ENCODE results near the gene GGTLC1.
"Not testable (repeated sequence)": the region's sequence is repeated elsewhere in the genome, so short reads cannot be mapped to it uniquely, and the experiment has no call there.

The GGTLC1 gene

DNA sequence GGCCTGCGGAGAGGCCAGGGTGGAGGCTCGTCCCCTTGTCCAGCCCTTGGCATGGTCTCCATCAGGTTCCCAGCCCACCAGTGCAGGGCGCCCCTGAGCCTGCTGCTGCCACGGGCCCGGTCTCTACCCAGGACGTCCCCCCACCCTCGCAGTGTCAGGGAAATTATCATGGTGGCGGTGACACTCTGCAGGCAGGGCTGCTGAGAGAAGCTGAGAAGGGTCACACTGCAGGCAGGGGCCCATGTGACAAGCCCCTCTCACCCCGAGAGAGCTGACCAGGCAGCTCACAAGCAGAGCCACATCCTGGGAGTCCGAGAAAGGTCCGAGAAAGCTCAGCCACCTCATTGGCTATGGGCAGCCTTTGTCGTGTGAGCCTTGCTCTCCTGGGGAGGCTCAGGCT is 4.9 kb upstream of the GGTLC1 start:
- H3F3A ChIP-seq (ENCODE audit: control insufficient read depth, insufficient read depth); H4K20me1 ChIP-seq (ENCODE audit: control insufficient read depth, insufficient read depth, low read depth, low read length); H3K36me3 ChIP-seq (ENCODE audit: control insufficient read depth, low read length); H3K9me3 ChIP-seq (ENCODE audit: control insufficient read depth, insufficient read depth, low read length); H3K4me3 ChIP-seq (ENCODE audit: low read length); H3K4me1 ChIP-seq (ENCODE audit: control insufficient read depth, low read length); H3K79me2 ChIP-seq (ENCODE audit: control insufficient read depth, low read length); H3K9me2 ChIP-seq (replicated peaks; ENCODE audit: control insufficient read depth, low read length); H3K4me2 ChIP-seq (ENCODE audit: low read length); H3K27me3 ChIP-seq (ENCODE audit: control insufficient read depth, low read length); H3K27ac ChIP-seq (ENCODE audit: low read depth, low read length): not testable (repeated sequence)

DNA sequence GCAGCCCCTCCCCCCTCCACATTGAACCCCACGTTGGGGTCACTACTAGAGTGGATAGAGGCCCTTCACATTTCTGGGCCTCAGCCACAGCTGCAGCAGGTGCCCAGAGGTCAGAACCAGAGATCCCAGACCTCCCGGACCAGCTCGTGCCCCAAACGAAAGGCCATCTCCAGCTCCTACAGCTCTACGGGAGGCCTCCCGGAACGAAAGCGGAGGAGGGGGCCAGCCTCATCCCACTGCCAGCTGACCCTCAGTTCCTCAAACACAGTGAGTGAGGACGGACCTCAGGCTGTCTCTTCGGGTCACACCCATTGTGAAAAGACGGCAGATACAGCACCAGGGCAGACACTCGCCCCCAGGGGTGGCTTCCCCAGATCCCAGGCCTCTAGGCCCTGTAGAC is 1.7 kb upstream of the GGTLC1 start:
- H3K36me3 ChIP-seq (ENCODE audit: control insufficient read depth, low read length); H3K9me2 ChIP-seq (replicated peaks; ENCODE audit: control insufficient read depth, low read length); H3K9me3 ChIP-seq (ENCODE audit: control insufficient read depth, insufficient read depth, low read length); H3K4me3 ChIP-seq (ENCODE audit: low read length); H3K27ac ChIP-seq (ENCODE audit: low read depth, low read length); H3K27me3 ChIP-seq (ENCODE audit: control insufficient read depth, low read length); H3K4me2 ChIP-seq (ENCODE audit: low read length); H3K4me1 ChIP-seq (ENCODE audit: control insufficient read depth, low read length); H4K20me1 ChIP-seq (ENCODE audit: control insufficient read depth, insufficient read depth, low read depth, low read length); H3F3A ChIP-seq (ENCODE audit: control insufficient read depth, insufficient read depth); H3K79me2 ChIP-seq (ENCODE audit: control insufficient read depth, low read length): not testable (repeated sequence)

DNA sequence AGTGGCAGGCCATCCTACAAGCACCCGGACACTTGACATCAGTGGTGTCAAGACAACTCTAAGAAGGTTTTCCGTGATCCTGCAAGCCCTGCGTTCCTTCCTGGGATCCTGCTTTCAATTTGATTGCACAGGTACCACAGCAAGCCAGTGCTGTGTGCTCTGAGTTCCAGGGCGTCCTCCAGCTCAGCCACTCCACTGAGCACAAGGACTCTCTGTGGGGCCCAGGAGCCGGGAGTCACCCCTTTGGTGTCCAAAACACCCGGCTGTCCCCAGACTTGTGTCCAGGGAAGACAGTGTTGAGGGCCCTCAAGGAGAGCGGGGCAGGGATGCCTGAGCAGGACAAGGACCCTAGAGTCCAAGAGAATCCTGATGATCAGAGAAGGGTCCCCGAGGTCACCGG is 387 bp upstream of the GGTLC1 start:
- not testable (repeated sequence) for H3K4me2 ChIP-seq (ENCODE audit: low read length); H3K79me2 ChIP-seq (ENCODE audit: control insufficient read depth, low read length); H3K4me3 ChIP-seq (ENCODE audit: low read length); H3K27ac ChIP-seq (ENCODE audit: low read depth, low read length); H3K9me2 ChIP-seq (replicated peaks; ENCODE audit: control insufficient read depth, low read length); H3K4me1 ChIP-seq (ENCODE audit: control insufficient read depth, low read length); H3K27me3 ChIP-seq (ENCODE audit: control insufficient read depth, low read length); H3F3A ChIP-seq (ENCODE audit: control insufficient read depth, insufficient read depth); H3K36me3 ChIP-seq (ENCODE audit: control insufficient read depth, low read length); H4K20me1 ChIP-seq (ENCODE audit: control insufficient read depth, insufficient read depth, low read depth, low read length); H3K9me3 ChIP-seq (ENCODE audit: control insufficient read depth, insufficient read depth, low read length)

DNA sequence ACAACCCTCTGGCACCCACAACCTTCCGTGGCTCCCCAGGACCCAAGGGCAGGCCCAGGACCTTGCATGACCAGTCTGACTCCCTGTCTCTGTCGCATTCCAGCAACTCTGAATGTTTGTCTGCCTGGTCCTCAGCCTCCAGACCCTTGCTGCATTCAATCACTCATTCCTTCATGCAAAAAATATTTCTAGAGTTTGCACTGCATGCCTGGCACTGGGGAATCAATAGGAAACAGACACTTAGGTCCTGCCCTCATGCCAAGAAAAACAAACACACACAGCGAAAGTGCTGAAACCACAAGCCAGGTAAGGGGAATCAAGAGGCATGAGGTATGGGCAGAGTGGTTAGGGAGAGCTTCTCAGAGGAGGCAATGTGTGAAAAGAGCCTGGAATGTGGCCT is 1.9 kb downstream of the GGTLC1 start:
- H3K27me3 ChIP-seq (ENCODE audit: control insufficient read depth, low read length); H3K4me3 ChIP-seq (ENCODE audit: low read length); H3K9me3 ChIP-seq (ENCODE audit: control insufficient read depth, insufficient read depth, low read length); H3K36me3 ChIP-seq (ENCODE audit: control insufficient read depth, low read length); H3K9me2 ChIP-seq (replicated peaks; ENCODE audit: control insufficient read depth, low read length); H3K4me1 ChIP-seq (ENCODE audit: control insufficient read depth, low read length); H3K27ac ChIP-seq (ENCODE audit: low read depth, low read length); H4K20me1 ChIP-seq (ENCODE audit: control insufficient read depth, insufficient read depth, low read depth, low read length); H3F3A ChIP-seq (ENCODE audit: control insufficient read depth, insufficient read depth); H3K4me2 ChIP-seq (ENCODE audit: low read length); H3K79me2 ChIP-seq (ENCODE audit: control insufficient read depth, low read length): not testable (repeated sequence)

DNA sequence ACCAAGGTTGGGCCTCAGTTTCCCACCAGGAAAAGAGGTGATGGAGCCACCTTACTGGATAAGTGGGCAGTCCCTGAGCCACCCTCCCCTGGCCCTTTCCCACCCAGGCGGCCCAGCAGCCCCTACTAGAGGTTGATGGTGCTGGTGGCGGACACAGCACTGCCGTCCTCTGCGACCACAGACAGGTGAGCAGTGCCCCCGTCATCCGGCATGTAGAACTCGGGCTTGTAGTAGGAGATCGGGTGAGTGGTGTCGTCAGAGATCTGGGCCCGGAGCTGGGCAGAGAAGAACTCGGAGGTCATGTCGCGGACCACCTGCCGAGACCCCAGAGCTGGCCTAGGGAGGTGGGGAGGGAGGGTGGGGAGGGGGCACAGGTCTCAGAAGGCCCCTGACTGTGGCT is 2.3 kb downstream of the GGTLC1 start:
- H3F3A ChIP-seq (ENCODE audit: control insufficient read depth, insufficient read depth); H3K27me3 ChIP-seq (ENCODE audit: control insufficient read depth, low read length); H3K4me1 ChIP-seq (ENCODE audit: control insufficient read depth, low read length); H4K20me1 ChIP-seq (ENCODE audit: control insufficient read depth, insufficient read depth, low read depth, low read length); H3K4me2 ChIP-seq (ENCODE audit: low read length); H3K36me3 ChIP-seq (ENCODE audit: control insufficient read depth, low read length); H3K4me3 ChIP-seq (ENCODE audit: low read length); H3K27ac ChIP-seq (ENCODE audit: low read depth, low read length); H3K9me3 ChIP-seq (ENCODE audit: control insufficient read depth, insufficient read depth, low read length); H3K9me2 ChIP-seq (replicated peaks; ENCODE audit: control insufficient read depth, low read length); H3K79me2 ChIP-seq (ENCODE audit: control insufficient read depth, low read length): not testable (repeated sequence)

DNA sequence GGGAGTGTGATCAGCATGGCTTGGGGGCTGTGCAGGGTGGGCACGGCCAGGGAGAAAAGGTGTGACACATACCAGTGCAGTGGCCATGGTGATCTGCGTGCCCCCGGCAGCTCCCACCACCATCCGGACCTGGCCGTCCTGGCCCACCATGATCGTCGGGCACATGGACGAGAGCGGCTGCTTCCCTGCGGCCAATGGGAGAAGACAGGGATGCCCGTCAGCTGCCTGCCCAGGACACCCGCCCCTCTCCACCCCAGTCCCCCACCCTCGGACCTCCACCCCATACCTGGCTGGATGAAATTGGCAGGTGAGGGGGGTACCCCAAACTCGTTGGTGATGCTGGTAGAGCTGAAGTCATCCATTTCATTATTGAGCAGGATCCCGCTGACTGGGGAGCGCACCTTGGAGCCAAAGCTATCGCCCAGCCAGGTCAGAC is 2.8 kb downstream of the GGTLC1 start:
- H3F3A ChIP-seq (ENCODE audit: control insufficient read depth, insufficient read depth); H3K9me2 ChIP-seq (replicated peaks; ENCODE audit: control insufficient read depth, low read length); H4K20me1 ChIP-seq (ENCODE audit: control insufficient read depth, insufficient read depth, low read depth, low read length); H3K36me3 ChIP-seq (ENCODE audit: control insufficient read depth, low read length); H3K4me1 ChIP-seq (ENCODE audit: control insufficient read depth, low read length); H3K4me3 ChIP-seq (ENCODE audit: low read length); H3K79me2 ChIP-seq (ENCODE audit: control insufficient read depth, low read length); H3K27ac ChIP-seq (ENCODE audit: low read depth, low read length); H3K9me3 ChIP-seq (ENCODE audit: control insufficient read depth, insufficient read depth, low read length); H3K4me2 ChIP-seq (ENCODE audit: low read length); H3K27me3 ChIP-seq (ENCODE audit: control insufficient read depth, low read length): not testable (repeated sequence)

DNA sequence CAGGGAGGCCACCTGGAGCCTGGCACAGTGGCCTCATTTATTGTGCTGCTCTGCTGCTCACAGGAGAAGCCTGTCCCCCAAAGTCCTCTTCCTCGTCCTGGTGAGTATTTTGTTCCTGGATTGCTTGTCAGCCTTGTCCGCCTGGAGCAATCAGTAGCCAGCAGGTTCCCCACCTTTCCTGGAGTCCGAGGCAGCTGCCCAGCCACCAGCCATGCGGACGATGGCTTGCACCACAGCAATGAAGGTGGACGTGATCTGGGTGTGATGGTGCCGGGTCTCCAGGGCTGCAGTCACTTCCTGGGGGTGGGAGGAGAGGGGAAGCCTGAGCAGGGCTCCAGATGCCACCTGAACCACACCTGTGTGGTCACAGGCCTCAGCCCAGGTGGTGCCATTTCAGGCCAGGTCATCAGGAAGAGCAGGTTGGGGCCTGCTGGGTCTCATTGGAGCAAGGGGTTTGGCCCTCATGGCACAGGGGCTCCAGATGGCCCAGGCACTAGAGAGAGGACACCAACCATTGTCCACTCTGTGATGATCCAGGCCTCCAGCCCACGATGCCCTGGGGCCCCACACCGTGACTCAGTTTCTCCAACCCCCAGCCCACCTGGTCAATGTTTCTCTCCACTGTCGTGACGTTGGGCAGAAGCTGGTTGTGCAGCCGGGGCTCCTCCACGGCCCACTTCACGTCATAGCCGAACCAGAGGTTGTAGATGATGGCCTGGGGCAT is 3.4 kb downstream of the GGTLC1 start:
- not testable (repeated sequence) for H3K4me1 ChIP-seq (ENCODE audit: control insufficient read depth, low read length); H3F3A ChIP-seq (ENCODE audit: control insufficient read depth, insufficient read depth); H3K9me2 ChIP-seq (replicated peaks; ENCODE audit: control insufficient read depth, low read length); H3K36me3 ChIP-seq (ENCODE audit: control insufficient read depth, low read length); H3K27me3 ChIP-seq (ENCODE audit: control insufficient read depth, low read length); H3K4me2 ChIP-seq (ENCODE audit: low read length); H3K27ac ChIP-seq (ENCODE audit: low read depth, low read length); H4K20me1 ChIP-seq (ENCODE audit: control insufficient read depth, insufficient read depth, low read depth, low read length); H3K79me2 ChIP-seq (ENCODE audit: control insufficient read depth, low read length); H3K4me3 ChIP-seq (ENCODE audit: low read length); H3K9me3 ChIP-seq (ENCODE audit: control insufficient read depth, insufficient read depth, low read length)

DNA sequence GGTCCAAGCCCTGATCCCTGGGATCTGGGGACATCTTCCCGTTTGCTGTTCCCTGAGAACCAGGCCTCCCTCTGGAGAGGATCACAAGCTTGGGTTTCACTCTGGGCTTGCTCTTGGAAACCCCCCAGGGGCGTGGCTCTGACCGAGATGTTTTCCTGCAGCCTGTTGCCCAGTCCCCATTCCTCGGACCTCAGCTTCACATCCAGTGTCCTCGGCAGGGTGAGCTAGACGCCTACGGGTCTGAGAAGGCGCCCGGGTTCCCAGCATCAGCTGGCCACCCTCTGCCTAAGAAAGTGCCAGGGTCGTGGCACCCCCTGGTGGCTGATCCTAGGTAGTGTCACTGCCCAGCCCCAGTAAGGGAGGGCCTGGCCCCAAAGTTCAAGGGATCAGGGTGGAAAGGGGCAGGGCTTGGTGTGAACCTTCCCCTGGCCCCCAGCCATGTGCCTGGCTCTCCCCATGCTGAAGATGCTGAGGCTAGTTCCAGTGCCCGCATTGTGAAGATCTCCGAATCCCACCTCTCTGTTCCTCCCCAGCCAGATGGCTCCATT is 4.0 kb downstream of the GGTLC1 start:
- H3K27ac ChIP-seq (ENCODE audit: low read depth, low read length); H3K4me2 ChIP-seq (ENCODE audit: low read length); H3F3A ChIP-seq (ENCODE audit: control insufficient read depth, insufficient read depth); H4K20me1 ChIP-seq (ENCODE audit: control insufficient read depth, insufficient read depth, low read depth, low read length); H3K36me3 ChIP-seq (ENCODE audit: control insufficient read depth, low read length); H3K27me3 ChIP-seq (ENCODE audit: control insufficient read depth, low read length); H3K4me1 ChIP-seq (ENCODE audit: control insufficient read depth, low read length); H3K9me3 ChIP-seq (ENCODE audit: control insufficient read depth, insufficient read depth, low read length); H3K4me3 ChIP-seq (ENCODE audit: low read length); H3K79me2 ChIP-seq (ENCODE audit: control insufficient read depth, low read length); H3K9me2 ChIP-seq (replicated peaks; ENCODE audit: control insufficient read depth, low read length): not testable (repeated sequence)

Measured in DOHH2 (cell line).